Endometrial microvascular endothelial cells (primary cell): Measurements from ENCODE around the gene GBX1. TPM values are rescaled to one million over a fixed set of nuclear protein-coding genes. Genes with fewer than 3 reads are reported as not detected.

Source experiments
- in situ Hi-C: cut with HindIII; loops from 2 replicates; pipeline ENCODE4 v1.10.0; 2017; ENCODE audit warnings: low sequenced_read_pairs, low pct_unique_long_range_greater_than_20kb; ENCODE audit errors: inconsistent ontology term
- total RNA-seq: library from RNA; depleted of rRNA; stranded (reverse); fragments of >200 nt; gene quantifications from one replicate; pipeline ENCODE4 v1.2.3, GENCODE V29; 2015; ENCODE audit errors: inconsistent ontology term

Gene GBX1
- total RNA-seq, 1 donor from 2014 or later = not detected

GRCh38 chr7:151121380-151122170, 45.9 kb downstream of the GBX1 start:
- in situ Hi-C loops = no loop called here

DNA sequence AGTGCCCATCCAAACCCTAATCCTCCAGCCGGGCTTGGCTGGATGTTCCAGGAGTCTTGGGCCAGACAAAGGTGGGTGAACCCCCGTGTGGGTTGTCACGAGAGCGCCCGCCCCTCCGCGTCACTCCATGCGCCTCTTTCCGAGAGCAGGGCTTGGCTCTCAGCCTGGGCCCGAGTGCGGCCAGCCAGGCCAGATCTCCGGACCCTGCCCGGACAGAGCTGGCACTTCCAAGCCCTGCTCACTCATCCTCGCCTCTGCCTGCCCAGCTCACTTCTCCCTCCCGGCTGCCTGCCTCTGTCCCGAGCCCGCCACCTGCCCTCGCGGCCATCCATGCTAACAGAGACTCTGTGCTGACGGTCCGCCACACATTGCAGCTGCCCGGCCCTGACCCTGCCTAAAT, 46.6 kb downstream of the GBX1 start:
- in situ Hi-C loops = no loop called here

DNA sequence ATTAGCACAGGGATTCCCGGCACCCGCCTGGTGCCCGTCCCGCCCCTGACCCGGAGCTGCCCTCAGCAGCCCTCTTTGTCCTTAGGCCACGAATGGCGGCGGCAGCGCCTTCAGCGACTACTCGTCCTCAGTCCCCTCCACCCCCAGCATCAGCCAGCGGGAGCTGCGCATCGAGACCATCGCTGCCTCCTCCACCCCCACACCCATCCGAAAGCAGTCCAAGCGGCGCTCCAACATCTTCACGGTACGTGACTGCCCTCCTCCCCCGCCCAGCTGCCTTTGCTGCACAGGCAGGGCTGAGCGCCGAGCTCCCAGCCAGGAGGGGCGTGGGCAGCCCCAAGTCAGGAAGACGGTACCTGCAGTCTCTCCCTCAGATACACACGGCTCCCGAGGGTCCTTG, 47.6 kb downstream of the GBX1 start:
- in situ Hi-C loops = no loop called here

GRCh38 chr7:151119055-151119415, 48.5 kb downstream of the GBX1 start:
- in situ Hi-C loops = no loop called here

GRCh38 chr7:151118108-151119054, 49.1 kb downstream of the GBX1 start:
- in situ Hi-C loops = no loop called here

- in situ Hi-C loops = no loop called here
Observed at GRCh38 chr7:151117565-151117964, 49.9 kb downstream of the GBX1 start.

DNA sequence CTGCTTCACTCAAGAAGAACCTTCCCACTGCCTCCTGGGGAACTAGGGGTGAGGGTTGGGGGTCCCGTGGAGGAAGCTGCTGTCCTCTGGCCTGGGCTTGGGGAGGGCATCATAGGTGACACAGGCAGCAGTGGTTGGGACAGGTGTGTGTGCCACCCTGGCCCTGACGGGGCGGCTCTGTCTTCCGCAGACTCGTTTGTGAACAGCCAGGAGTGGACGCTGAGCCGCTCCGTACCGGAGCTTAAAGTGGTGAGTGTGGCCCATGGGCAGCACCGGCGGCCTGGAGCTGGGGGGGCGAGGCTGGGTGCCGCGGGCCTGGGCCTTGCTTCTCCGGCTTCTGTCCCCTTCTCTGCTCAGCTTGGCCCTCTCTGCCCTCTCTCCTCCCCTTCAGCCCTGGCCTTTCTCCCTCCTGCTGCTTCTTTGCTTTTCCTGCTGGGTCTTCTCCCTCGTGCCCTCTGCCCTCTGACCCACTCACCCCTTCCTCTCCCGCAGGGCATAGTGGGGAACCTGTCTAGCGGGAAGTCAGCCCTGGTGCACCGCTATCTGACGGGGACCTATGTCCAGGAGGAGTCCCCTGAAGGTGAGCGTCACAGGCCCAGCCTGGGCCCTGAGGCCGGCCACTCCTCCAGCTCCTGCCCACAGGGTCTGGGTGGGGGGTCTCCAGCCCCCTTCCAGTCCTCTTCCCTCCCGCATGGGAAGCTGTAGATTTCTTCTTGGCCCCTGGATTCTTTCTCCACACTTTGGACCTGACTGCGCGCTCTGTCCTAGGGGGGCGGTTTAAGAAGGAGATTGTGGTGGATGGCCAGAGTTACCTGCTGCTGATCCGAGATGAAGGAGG, 50.7 kb downstream of the GBX1 start:
- in situ Hi-C loops = no loop called here

DNA sequence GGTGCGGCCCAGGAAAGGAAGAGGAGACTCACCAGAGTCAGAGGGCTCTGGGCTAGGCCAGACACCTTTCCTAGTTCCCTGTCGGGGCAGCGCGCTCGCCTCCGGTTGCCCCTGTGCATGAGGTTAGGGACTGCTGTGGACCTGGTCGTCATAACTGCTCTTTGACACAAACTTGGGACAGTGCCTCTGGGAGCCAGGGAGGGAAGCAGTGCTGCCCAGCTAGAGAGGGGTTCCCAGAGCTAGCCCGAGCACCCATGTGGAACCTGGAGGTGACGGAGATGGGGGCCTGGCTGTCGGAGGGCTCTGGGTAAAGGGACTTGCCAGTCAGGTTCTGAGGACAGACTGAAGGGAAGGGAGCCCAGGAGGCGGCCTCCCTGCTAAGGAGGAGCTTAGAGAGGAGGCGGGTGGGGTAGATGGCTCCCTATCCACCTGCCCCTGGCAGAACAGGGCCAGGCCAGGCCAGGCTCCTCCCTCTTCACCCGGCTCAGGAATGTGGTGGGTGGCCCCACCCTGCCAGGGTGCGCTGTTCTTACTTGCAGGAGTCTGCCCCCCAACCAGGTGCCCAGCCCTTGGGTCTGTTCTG, 51.6 kb downstream of the GBX1 start:
- in situ Hi-C loops = no loop called here

- in situ Hi-C loops = no loop called here
Observed at GRCh38 chr7:151115121-151115835, 52.2 kb downstream of the GBX1 start.

DNA sequence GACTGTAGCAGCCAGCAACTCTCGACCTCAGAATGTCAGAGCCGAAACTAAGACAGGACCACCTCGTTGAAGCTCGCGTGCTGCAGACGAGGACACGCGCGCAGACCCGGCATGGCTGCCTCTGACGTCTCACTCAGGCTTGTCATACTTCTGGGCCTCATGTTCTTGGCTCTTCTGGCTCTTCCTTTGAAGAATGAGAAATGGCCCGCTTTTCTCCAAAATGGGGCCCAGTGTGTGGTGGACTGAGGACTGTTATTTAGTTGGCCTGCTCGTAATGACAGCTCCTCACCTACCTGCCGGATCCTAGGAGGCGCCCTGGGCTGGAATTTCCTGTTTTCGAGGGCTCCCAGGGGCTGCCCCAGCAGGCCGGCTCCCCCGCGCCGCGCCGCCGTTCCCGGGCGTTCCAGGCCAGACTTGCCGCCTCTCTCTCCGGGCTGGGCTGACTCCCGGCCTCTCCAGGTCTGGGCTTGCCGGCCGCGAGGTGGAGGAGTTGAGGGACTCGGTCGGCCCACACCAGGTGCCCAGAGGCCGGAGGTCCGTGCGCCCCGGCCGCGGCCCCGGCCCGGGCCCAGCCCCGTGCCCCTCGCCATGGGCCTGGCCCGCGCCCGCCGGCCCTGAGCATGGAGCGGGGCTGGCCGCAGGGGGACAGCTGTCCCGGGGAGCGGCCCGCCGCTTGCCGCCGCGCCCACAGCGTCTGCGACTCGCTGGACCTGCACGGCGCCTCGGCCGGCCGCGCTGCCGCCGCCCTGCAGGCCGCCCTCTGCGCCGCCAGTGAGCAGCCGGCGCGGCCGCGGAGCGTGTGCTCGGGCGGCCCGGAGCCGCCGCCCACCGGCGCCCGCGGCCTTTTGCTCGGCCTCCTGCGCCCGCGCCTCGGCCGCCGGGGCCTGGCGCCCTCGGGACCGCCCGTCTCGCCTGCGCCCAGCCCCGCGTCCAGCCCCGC, 53.1 kb downstream of the GBX1 start:
- in situ Hi-C loops = no loop called here

DNA sequence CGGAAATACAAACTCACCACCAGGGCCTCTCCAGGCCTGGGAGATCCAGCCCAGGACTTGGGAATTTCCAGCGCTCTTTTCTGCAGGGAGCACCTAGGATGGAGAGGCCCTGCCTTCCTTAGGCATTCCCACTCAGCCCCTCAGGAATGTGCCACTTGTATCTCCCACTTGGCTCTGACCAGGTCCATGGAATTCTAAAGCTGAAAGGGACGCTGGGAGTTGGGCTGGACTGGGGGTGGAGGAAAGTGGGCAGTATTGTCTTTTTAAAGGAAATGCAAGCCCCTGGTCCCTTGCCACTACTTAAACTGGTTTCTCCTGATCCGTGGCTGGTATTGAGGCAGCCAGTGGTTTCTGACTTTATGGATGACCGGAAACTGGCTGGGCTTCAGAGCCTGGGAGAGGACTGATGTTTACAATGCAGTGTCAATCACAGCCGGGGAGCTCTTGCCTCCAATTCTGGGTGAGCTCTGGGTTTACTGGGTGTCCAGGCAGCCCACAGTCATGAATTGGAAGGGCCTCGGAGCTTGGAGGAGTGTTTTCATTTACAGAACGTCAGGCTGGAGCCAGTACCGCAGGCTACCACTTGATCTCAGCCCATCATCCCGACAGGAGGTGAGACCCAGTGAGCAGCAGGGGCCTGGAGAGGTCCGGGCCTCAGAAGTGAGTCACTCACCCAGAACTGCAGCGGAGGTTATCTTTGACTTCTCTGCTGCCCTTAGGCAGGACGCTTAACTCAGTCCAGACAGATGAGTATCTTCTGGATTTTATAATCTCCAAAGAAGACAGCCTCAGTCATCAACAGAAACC, 53.9 kb downstream of the GBX1 start:
- in situ Hi-C loops = no loop called here

DNA sequence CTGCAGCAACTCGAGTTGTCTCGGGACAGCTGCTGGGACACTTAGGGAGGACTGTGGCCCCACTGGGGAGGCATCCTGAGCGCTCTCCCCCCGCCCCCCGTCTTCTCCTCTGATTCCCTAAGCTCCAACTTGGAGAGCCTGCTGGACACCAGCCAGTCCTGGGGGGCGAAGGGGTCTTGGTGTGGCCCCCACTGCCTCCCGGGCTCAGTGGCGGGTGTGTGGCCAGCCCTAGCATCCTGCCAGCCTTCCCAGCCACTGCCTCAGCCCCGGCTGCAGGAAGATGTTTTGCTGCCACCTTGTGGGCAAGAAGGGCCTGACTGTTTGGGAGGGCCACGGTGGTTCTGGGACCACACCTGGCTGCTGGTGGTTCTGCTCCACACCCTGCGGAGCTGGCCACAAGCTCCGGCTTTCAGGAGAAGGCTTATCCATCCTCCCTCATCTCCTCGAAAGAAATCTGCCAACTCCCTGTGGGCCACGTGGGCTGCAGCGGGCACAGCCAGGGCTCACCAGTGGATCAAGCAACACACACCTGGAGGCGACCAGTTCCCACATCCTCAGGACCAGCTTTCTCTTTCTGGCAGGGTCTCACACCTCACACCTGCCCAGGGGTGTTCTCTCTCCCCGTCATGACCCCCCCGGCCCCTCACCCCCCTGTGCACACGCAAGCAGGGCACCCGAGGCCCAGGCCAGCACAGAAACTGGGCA, 56.4 kb downstream of the GBX1 start:
- in situ Hi-C loops = no loop called here

DNA sequence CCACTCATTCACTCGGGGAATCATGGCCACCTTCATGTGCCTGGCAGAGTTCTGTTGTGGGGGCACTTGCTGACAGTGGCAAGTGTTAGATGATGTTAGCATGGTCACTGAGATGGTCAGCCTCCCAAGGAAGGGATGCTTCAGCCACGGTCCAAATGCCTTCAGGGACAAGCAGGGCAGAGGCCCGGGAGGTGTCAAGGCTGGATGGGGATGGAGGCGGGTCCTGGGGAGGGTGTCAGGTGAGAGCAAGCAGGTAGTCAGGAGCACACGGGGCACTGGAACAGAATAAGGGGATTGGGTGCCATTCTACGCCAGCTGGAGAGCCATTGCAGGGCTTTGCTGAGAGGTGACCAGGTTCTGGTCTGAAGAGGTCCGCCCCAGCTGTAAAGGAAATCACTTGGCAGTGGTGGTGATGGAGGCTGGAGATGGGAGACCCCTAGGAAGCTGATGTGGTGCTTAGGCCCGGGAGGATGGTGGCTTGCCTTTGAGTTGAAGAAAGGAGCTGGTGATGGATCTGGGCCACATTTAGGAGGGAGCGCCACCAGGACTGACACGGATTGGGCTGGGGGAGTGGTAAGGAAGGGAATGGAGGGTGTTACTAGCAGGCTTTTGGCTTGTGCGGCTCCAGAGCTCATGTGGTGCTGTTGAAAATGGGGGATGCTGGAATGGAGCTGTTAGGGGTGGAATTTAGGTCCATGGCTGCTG, 57.1 kb downstream of the GBX1 start:
- in situ Hi-C loops = no loop called here

DNA sequence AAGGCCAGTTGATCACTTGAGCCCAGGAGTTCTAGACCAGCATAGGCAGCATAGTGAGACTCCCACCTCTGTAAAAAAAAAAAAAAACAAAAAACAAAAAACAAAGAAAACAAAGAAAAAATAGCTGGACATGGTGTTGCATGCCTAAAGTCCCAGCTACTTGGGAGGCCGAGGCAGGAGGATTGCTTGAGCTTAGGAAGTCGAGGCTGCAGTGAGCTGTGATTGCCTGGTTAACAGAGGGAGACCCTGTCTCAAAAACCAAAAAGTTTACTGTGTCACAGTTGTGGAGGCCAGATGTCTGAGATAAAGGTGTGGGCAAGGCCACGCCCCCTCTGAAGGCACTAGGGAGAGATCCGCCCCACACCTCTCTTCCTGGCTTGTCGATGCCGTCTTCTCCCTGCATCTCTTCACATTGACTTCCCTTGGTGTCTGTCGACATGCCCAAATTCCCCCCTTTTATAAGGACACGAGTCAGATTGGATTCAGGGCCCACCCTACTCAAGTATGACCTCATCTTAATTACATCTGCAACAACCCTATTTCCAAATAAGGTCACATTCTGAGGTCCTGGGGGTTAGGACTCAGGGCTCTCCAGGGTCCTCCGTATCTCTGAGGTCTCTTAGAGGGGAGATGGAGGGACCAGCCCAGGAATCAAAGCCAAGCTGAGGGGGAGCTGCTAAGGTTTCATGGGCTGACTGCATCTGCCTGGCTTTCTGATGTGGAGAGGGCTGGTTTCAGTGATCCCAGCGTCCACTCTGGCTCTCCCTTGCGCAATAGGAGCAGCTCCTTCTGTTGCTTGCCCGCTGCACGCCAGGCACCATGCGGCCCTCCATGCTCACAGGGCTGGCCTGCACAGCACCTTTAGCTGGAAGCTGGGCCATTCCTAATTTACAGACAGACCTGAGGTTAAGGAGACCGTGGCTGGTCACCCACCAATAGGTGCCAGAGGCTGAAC, 58.1 kb downstream of the GBX1 start:
- in situ Hi-C loops = no loop called here
